Measurements from ENCODE around the gene CMTM7. TPM values are rescaled to one million over a fixed set of nuclear protein-coding genes. Genes with fewer than 3 reads are reported as not detected.

Gene CMTM7
- total and polyA plus RNA-seq, 2 of the 13 experiments (the other 11 are each of a cell fraction or from before 2014, with no cell fraction given), result 20.9 to 21.4 TPM

DNA sequence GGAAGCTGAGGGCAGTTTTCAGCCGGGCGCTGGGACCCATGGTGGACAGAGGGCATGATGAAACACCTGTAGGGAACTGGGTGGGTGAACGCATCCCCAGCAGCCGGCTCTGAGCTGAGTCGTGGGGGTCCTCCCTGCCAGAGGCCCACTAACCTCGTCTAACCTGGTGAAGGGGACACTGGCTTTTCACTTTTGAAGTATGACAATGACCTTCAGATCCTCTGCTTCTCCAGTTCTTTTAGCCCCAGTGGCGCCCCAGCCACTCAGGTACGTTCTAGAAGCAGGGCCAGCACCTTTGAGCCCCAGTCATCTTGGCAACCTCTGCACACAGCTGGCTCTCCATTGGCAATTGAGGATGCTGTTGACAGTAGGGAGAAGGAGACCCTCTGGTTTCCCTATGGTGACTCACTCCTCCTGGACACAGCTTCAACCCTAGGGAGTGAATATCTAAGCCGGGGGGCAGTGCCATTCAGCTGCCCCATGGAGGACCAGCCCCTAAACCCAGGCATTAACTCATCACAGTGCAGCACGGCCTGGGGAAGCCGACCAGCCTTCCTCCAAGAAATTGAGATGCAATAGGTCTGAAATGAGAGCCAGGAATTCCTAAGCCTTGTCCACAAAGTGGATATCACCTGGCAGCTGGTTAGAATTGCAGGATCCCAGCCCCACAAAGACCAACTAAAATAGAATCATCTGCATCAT, 64.9 kb downstream of the CMTM7 start:
- CTCF ChIA-PET (ENCODE audit: low intra/inter-chr PET ratio, low total read pairs), result no interaction called here
- in situ Hi-C loops (cut with HindIII; ENCODE audit: extremely low pct_ligation_motif_present, low pct_unique_long_range_greater_than_20kb), result no loop called here
- no peak for TF ChIP-seq ZNF563 (CRISPR knock-in tag; IDR thresholded peaks at IDR 0.05)
- TF ChIP-seq, protein P1, sequence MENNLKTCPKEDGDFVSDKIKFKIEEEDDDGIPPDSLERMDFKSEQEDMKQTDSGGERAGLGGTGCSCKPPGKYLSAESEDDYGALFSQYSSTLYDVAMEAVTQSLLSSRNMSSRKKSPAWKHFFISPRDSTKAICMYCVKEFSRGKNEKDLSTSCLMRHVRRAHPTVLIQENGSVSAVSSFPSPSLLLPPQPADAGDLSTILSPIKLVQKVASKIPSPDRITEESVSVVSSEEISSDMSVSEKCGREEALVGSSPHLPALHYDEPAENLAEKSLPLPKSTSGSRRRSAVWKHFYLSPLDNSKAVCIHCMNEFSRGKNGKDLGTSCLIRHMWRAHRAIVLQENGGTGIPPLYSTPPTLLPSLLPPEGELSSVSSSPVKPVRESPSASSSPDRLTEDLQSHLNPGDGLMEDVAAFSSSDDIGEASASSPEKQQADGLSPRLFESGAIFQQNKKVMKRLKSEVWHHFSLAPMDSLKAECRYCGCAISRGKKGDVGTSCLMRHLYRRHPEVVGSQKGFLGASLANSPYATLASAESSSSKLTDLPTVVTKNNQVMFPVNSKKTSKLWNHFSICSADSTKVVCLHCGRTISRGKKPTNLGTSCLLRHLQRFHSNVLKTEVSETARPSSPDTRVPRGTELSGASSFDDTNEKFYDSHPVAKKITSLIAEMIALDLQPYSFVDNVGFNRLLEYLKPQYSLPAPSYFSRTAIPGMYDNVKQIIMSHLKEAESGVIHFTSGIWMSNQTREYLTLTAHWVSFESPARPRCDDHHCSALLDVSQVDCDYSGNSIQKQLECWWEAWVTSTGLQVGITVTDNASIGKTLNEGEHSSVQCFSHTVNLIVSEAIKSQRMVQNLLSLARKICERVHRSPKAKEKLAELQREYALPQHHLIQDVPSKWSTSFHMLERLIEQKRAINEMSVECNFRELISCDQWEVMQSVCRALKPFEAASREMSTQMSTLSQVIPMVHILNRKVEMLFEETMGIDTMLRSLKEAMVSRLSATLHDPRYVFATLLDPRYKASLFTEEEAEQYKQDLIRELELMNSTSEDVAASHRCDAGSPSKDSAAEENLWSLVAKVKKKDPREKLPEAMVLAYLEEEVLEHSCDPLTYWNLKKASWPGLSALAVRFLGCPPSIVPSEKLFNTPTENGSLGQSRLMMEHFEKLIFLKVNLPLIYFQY (CRISPR knock-in tag; IDR thresholded peaks at IDR 0.05; ENCODE audit: borderline replicate concordance), result no peak
- TF ChIP-seq, protein P2, sequence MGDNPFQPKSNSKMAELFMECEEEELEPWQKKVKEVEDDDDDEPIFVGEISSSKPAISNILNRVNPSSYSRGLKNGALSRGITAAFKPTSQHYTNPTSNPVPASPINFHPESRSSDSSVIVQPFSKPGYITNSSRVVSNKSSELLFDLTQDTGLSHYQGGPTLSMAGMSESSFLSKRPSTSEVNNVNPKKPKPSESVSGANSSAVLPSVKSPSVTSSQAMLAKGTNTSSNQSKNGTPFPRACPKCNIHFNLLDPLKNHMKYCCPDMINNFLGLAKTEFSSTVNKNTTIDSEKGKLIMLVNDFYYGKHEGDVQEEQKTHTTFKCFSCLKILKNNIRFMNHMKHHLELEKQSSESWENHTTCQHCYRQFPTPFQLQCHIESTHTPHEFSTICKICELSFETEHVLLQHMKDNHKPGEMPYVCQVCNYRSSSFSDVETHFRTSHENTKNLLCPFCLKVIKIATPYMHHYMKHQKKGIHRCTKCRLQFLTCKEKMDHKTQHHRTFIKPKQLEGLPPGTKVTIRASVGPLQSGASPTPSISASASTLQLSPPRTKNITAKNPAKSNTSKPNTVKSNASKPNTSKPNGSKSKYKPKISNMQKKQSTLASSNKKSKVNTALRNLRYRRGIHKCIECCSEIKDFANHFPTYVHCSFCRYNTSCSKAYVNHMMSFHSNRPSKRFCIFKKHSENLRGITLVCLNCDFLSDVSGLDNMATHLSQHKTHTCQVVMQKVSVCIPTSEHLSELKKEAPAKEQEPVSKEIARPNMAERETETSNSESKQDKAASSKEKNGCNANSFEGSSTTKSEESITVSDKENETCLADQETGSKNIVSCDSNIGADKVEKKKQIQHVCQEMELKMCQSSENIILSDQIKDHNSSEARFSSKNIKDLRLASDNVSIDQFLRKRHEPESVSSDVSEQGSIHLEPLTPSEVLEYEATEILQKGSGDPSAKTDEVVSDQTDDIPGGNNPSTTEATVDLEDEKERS (CRISPR knock-in tag; IDR thresholded peaks at IDR 0.05), result no peak
- TF ChIP-seq, protein P3, sequence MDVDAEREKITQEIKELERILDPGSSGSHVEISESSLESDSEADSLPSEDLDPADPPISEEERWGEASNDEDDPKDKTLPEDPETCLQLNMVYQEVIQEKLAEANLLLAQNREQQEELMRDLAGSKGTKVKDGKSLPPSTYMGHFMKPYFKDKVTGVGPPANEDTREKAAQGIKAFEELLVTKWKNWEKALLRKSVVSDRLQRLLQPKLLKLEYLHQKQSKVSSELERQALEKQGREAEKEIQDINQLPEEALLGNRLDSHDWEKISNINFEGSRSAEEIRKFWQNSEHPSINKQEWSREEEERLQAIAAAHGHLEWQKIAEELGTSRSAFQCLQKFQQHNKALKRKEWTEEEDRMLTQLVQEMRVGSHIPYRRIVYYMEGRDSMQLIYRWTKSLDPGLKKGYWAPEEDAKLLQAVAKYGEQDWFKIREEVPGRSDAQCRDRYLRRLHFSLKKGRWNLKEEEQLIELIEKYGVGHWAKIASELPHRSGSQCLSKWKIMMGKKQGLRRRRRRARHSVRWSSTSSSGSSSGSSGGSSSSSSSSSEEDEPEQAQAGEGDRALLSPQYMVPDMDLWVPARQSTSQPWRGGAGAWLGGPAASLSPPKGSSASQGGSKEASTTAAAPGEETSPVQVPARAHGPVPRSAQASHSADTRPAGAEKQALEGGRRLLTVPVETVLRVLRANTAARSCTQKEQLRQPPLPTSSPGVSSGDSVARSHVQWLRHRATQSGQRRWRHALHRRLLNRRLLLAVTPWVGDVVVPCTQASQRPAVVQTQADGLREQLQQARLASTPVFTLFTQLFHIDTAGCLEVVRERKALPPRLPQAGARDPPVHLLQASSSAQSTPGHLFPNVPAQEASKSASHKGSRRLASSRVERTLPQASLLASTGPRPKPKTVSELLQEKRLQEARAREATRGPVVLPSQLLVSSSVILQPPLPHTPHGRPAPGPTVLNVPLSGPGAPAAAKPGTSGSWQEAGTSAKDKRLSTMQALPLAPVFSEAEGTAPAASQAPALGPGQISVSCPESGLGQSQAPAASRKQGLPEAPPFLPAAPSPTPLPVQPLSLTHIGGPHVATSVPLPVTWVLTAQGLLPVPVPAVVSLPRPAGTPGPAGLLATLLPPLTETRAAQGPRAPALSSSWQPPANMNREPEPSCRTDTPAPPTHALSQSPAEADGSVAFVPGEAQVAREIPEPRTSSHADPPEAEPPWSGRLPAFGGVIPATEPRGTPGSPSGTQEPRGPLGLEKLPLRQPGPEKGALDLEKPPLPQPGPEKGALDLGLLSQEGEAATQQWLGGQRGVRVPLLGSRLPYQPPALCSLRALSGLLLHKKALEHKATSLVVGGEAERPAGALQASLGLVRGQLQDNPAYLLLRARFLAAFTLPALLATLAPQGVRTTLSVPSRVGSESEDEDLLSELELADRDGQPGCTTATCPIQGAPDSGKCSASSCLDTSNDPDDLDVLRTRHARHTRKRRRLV (CRISPR knock-in tag; IDR thresholded peaks at IDR 0.05), result no peak
- TF ChIP-seq, protein P4, sequence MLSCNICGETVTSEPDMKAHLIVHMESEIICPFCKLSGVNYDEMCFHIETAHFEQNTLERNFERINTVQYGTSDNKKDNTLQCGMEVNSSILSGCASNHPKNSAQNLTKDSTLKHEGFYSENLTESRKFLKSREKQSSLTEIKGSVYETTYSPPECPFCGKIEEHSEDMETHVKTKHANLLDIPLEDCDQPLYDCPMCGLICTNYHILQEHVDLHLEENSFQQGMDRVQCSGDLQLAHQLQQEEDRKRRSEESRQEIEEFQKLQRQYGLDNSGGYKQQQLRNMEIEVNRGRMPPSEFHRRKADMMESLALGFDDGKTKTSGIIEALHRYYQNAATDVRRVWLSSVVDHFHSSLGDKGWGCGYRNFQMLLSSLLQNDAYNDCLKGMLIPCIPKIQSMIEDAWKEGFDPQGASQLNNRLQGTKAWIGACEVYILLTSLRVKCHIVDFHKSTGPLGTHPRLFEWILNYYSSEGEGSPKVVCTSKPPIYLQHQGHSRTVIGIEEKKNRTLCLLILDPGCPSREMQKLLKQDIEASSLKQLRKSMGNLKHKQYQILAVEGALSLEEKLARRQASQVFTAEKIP (CRISPR knock-in tag; IDR thresholded peaks at IDR 0.05; ENCODE audit: borderline replicate concordance), result no peak
- TF ChIP-seq MXI1 (IDR thresholded peaks at IDR 0.05; ENCODE audit: borderline replicate concordance, low read depth, low read length), result no peak

More for the DNA sequence above, 64.9 kb downstream of the CMTM7 start:
- WGBS (ENCODE audit: low lambda C conversion rate), result 97% methylated on average over 11 of the region's 11 CpGs
- Histone ChIP-seq H3K4me2 (ENCODE audit: low read depth, low read length) (no peak overlapping the region), H3K27ac (ENCODE audit: extremely low read length, insufficient read depth, low read length) (no peak overlapping the region), H3K4me3 (replicated peaks in 1 of 3; ENCODE audit: insufficient read depth in 1 of 3, low read depth in 2 of 3, low read length in 3 of 3) (no peak overlapping the region), H2AFZ (ENCODE audit: low read length) (no peak overlapping the region), H3K36me3 (replicated peaks in 1 of 2; ENCODE audit: control insufficient read depth in 1 of 2, insufficient read depth in 2 of 2, low read length in 2 of 2) (peaks cover 9 to 30% of the 10 kb centered on the region in 2 experiments; a peak in 4 of 5 replicates), H3K9me3 (ENCODE audit: low read length) (no peaks in the 10 kb centered on the region), H4K20me1 (ENCODE audit: insufficient read depth, low read length) (no peaks in the 10 kb centered on the region), H3K4me1 (ENCODE audit: insufficient read depth, low read length) (peaks cover under 1% of the 10 kb centered on the region; the same call in 1 of the 2 replicates), H3K27me3 (ENCODE audit: control insufficient read depth in 1 of 2, insufficient read depth in 2 of 2, low read length in 2 of 2) (no peaks in the 10 kb centered on the region), H3K9ac (ENCODE audit: insufficient read depth, low read depth, low read length) (no peak overlapping the region), H3K79me2 (ENCODE audit: insufficient read depth, low read length) (no peaks in the 10 kb centered on the region)
- ATAC-seq (no peak), FAIRE-seq (no peak), DNase-seq (ENCODE audit: low spot score) (no peak)
- POLR2A ChIA-PET, result no interaction called here
- no TSS peak for BruUV-seq (replicated peaks)
- intact Hi-C loops (cut with micrococcal nuclease; ENCODE audit: unreplicated experiment), result no loop called here
